Smooth muscle cell (in vitro differentiated cells): ENCODE data around the gene MYOCOS. TPM values are rescaled to one million over a fixed set of nuclear protein-coding genes. Genes with fewer than 3 reads are reported as not detected.

Source experiments
- DNase-seq: peaks from one replicate; lab custom pipeline; 2025; ENCODE audit not compliant: unreplicated experiment; lab: John Stamatoyannopoulos, UW
- H2AFZ ChIP-seq: fragments of 200-600 bp; sonication (generic); 2 replicates; pipeline ENCODE4 v1.6.0; 2016; ENCODE audit warnings: antibody characterized with exemption, low read depth, mild to moderate bottlenecking
- H3F3A ChIP-seq: fragments of 200-600 bp; sonication (generic); 2 replicates; pipeline ENCODE4 v1.6.0; 2017; ENCODE audit warnings: antibody characterized with exemption, low read depth
- H3K27ac ChIP-seq: fragments of 200-600 bp; sonication (generic); 2 replicates; pipeline ENCODE4 v1.5.1; 2016; ENCODE audit warnings: low read depth, mild to moderate bottlenecking
- H3K27me3 ChIP-seq: fragments of 200-600 bp; sonication (generic); 2 replicates; pipeline ENCODE4 v1.6.1; 2016; ENCODE audit warnings: low read depth, mild to moderate bottlenecking
- H3K36me3 ChIP-seq: fragments of 200-600 bp; sonication (generic); 2 replicates; pipeline ENCODE4 v1.5.1; 2016; ENCODE audit warnings: low read depth
- H3K4me1 ChIP-seq: fragments of 200-600 bp; sonication (generic); 2 replicates; pipeline ENCODE4 v1.5.1; 2016; ENCODE audit warnings: low read depth
- H3K4me2 ChIP-seq: fragments of 200-600 bp; sonication (generic); 2 replicates; pipeline ENCODE4 v1.6.0; 2016; ENCODE audit warnings: mild to moderate bottlenecking
- H3K4me3 ChIP-seq: fragments of 200-600 bp; sonication (generic); 2 replicates; pipeline ENCODE4 v1.5.1; 2016; ENCODE audit warnings: mild to moderate bottlenecking
- H3K79me2 ChIP-seq: fragments of 200-600 bp; sonication (generic); 2 replicates; pipeline ENCODE4 v1.6.0; 2016; ENCODE audit warnings: low read depth, mild to moderate bottlenecking
- H3K9ac ChIP-seq: fragments of 200-600 bp; sonication (generic); 2 replicates; pipeline ENCODE4 v1.6.0; 2016; ENCODE audit warnings: low read depth
- H3K9me3 ChIP-seq: fragments of 200-600 bp; sonication (generic); replicated peaks from 2 replicates; pipeline ENCODE4 v1.5.1; 2016; ENCODE audit warnings: low read depth
- H4K20me1 ChIP-seq: fragments of 200-600 bp; sonication (generic); 2 replicates; pipeline ENCODE4 v1.6.0; 2016; ENCODE audit warnings: low read depth
- CTCF ChIP-seq: fragments of 200-600 bp; sonication (generic); IDR thresholded peaks from 2 replicates; pipeline ENCODE4 v1.5.1; 2017; ENCODE audit warnings: borderline replicate concordance, mild to moderate bottlenecking, antibody characterized with exemption; ENCODE audit not compliant: insufficient read depth, poor library complexity, severe bottlenecking
- WGBS: methylation state at CpG from one replicate; pipeline ENCODE4 v1.1.7; 2016; ENCODE audit warnings: low lambda C conversion rate; 5-methylcytosine and 5-hydroxymethylcytosine counted together
- polyA plus RNA-seq: library from polyadenylated mRNA; unstranded; fragments of >200 nt; fragmentation: Nextera tagmentation; extraction: Ambion mirVana; gene quantifications from 2 replicates; pipeline ENCODE4 v1.2.1, GENCODE V29; 2016
- total RNA-seq: library from RNA; depleted of rRNA; stranded (reverse); fragments of >200 nt; gene quantifications from 2 replicates; pipeline ENCODE4 v1.2.3, GENCODE V29; 2014

MYOCOS gene
- total and polyA plus RNA-seq, 2 experiments from 2014 or later, result not detected

DNA sequence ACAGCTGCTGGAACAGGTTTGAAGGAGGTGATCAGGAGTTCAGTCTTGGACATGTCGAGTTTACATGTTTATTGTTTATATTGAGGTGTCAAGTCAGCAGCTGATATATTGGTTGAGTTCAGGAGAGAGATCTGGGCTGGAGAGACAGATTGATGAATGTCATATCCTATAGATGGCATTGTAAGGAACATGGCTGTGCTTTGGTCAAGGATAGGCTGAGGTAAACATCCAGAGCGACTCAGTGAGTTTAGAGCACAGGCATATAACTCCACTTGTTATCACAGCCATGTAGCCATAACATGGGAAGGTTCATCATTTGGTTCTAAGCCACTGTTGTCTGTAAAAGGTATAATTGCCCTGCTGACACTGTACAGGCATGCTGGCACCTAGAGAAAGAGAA is 5.5 kb upstream of the MYOCOS start:
- Histone ChIP-seq H3K27me3 (no peaks in the 10 kb centered on the region), H2AFZ (no peak overlapping the region), H3K9me3 (no peaks in the 10 kb centered on the region), H3K4me3 (no peak overlapping the region), H3K4me1 (no peaks in the 10 kb centered on the region), H3K36me3 (no peaks in the 10 kb centered on the region), H3K4me2 (no peak overlapping the region), H3K9ac (no peak overlapping the region), H3F3A (no peaks in the 10 kb centered on the region), H4K20me1 (no peaks in the 10 kb centered on the region), H3K27ac (no peak overlapping the region), H3K79me2 (no peaks in the 10 kb centered on the region)
- no peak for DNase-seq
- 95% methylated on average over 2 of the region's 2 CpGs for WGBS
- no peak for TF ChIP-seq CTCF

DNA sequence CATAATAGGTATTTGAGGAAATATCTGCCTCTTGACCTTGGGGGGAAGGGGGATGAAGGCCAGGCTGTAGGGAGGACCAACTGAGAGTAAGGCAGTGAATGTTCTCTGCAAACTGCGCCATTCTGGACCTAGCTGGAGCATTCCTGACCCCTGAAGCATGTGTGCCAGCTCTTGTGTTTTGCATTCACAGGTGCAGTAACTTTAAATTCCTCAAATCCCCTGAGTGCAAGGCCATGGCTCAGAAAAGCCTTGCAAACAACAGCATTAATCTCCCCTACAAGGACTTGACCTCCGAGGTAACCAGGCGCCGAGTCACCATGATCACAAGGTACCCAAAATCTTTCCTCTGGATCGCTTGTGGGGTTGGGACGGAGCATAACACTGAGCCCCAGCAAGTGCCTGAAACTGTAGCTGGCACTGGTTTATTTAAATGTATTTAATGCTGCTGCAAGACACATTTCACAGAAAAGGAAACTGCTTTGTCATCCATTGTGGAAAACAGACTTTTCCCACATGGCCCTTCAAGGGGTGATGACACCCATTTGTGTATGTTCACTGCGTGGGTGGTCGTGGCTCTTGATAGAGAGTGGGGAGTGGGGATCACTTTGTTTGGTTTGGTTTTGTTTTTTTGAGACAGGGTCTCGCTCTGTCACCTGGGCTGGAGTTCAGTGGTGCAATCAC is 1.7 kb downstream of the MYOCOS start:
- no peak overlapping the region for H3K9ac ChIP-seq
- no peaks in the 10 kb centered on the region for H3K9me3 ChIP-seq
- H4K20me1 ChIP-seq, result no peaks in the 10 kb centered on the region
- no peak for TF ChIP-seq CTCF
- no peaks in the 10 kb centered on the region for H3F3A ChIP-seq
- H3K79me2 ChIP-seq, result no peaks in the 10 kb centered on the region
- WGBS, result 92% methylated on average over 9 of the region's 9 CpGs
- H3K4me1 ChIP-seq, result no peaks in the 10 kb centered on the region
- H3K27ac ChIP-seq, result no peak overlapping the region
- H3K36me3 ChIP-seq, result no peaks in the 10 kb centered on the region
- DNase-seq, result no peak
- H3K4me3 ChIP-seq, result no peak overlapping the region
- no peaks in the 10 kb centered on the region for H3K27me3 ChIP-seq
- H2AFZ ChIP-seq, result no peak overlapping the region
- H3K4me2 ChIP-seq, result no peak overlapping the region

DNA sequence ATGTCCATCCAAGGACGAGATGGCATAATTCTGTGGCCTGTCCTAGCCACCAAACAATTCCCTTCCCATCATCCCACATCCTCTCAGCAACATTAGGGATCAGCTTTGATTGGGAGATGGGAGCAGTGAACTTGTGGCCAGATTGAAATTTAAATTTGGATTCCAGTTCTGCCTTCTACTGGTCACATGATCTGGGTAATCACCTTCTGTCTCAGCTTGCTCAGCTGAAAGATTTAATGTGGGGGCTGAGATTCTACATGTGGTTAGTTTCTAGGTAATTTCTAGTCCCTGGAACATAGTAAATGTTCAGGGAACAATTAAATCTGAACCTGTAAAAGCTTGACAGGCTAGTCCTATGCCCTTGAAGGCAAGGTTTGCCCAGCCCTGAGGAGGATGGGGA is 3.2 kb downstream of the MYOCOS start:
- no peaks in the 10 kb centered on the region for H4K20me1 ChIP-seq
- H3K4me1 ChIP-seq, result no peaks in the 10 kb centered on the region
- no peak overlapping the region for H3K27ac ChIP-seq
- no peak overlapping the region for H3K4me3 ChIP-seq
- H3K9me3 ChIP-seq, result no peaks in the 10 kb centered on the region
- no peak for DNase-seq
- no peaks in the 10 kb centered on the region for H3F3A ChIP-seq
- no peak overlapping the region for H3K9ac ChIP-seq
- no peaks in the 10 kb centered on the region for H3K27me3 ChIP-seq
- H3K36me3 ChIP-seq, result no peaks in the 10 kb centered on the region
- H3K79me2 ChIP-seq, result no peaks in the 10 kb centered on the region
- no peak for TF ChIP-seq CTCF
- no peak overlapping the region for H3K4me2 ChIP-seq
- H2AFZ ChIP-seq, result no peak overlapping the region
- WGBS, result 90% methylated on average over 1 of the region's 1 CpG

GRCh38 chr1:171627020-171627419 is 5.0 kb downstream of the MYOCOS start:
- no peak overlapping the region for H3K4me2 ChIP-seq
- TF ChIP-seq CTCF, result no peak
- H4K20me1 ChIP-seq, result no peaks in the 10 kb centered on the region
- H3K4me3 ChIP-seq, result no peak overlapping the region
- H2AFZ ChIP-seq, result no peak overlapping the region
- H3K9me3 ChIP-seq, result no peaks in the 10 kb centered on the region
- no peak overlapping the region for H3K9ac ChIP-seq
- H3K4me1 ChIP-seq, result no peaks in the 10 kb centered on the region
- WGBS, result 84% methylated on average over 5 of the region's 5 CpGs
- H3K36me3 ChIP-seq, result no peaks in the 10 kb centered on the region
- no peak for DNase-seq
- H3K27me3 ChIP-seq, result no peaks in the 10 kb centered on the region
- H3F3A ChIP-seq, result no peaks in the 10 kb centered on the region
- no peaks in the 10 kb centered on the region for H3K79me2 ChIP-seq
- no peak overlapping the region for H3K27ac ChIP-seq
